Stimulated activated CD8-positive, alpha-beta memory T cell treated with anti-CD3 and anti-CD28 coated beads, Interleukin-15, amount 100 ng/mL, for 1 hour (primary cell): Measurements from ENCODE around the gene CFAP20DC.

Experiments used
- DNase-seq: peaks from one replicate; pipeline ENCODE4 v3.0.0-alpha.2; 2020; ENCODE audit warnings: low read depth

CFAP20DC gene

DNA sequence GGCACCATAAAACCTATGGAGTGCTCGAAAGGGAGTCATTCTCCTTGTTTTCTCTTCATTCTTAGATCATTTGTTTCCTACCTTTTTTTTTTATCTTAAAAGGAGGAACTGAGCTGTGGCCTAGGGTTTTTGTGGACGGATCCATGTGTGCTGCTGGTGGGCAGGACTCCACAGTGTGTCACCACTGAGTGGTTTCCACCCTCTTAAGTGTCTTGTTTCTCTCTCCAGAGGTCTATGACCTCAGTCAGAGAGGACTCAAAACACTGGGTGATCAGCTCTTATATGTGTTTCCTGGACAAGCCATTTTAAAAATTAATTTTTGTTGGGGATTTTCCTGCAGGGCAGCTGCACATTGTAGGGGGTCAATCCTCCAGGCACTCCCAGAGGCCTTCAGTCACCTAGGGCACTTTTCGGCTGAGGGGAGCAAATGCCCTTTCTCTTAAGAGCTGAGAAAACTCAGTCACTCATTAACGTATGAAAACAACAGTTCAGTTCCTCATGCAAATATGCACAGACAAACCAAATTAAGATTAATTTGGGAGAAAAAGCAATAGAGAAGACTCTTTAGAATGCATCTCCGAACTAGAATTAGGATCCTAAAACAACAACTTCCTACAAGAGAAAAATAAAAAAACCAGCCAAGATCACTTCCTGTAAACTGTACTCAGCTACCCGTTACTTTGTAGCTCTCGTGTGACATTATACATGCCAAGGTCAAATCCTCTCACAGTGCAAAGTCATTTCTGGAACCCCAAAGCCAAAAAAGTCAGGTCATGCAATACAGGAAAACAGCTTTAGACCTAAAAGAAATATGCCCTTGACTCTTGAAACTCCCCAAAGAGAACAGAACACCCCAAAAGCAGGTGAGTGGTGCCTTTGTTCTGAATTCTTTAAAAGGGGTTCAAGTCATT lies 355.6 kb downstream of the CFAP20DC start:
- no peak for DNase-seq

DNA sequence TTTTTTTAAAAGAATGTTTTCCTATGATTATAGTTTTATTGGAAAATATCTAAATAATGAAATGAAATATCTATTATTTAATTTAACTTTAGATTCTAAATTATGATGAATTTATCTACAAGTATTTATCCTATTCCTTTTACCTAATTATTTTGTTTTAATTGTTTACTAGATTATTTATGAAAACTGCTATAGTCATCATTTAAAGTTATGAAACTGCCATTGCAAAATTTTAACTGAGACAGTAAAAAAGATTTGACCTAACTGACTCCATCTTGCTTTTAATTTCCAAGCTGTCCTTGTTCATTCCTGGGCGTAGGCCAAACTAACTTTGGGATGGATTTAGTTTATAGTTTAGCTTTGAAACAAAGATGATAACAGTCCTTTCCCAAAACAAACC lies 357.3 kb downstream of the CFAP20DC start:
- DNase-seq: no peak
